Hypothalamus (tissue), 51 donors: Measurements from ENCODE around the gene CXCR6.
A peak's percentile ranks its signal among the peaks of the same experiment; 100 is the strongest.

Experiments
- DNase-seq, 51 donors: peaks; one replicate each; lab custom pipeline; 2025; lab: John Stamatoyannopoulos, UW

CXCR6 gene

GRCh38 chr3:45946307-45946706, 3.0 kb downstream of the CXCR6 start:
- no peak for DNase-seq

GRCh38 chr3:45946875-45947274, 3.6 kb downstream of the CXCR6 start:
- DNase-seq, result no peak

GRCh38 chr3:45947361-45947760, 4.1 kb downstream of the CXCR6 start:
- no peak for DNase-seq

- no peak for DNase-seq
Observed at GRCh38 chr3:45948311-45948781, 5.1 kb downstream of the CXCR6 start.

GRCh38 chr3:45948881-45949280, 5.6 kb downstream of the CXCR6 start:
- DNase-seq, result no peak

- no peak for DNase-seq
Observed at GRCh38 chr3:45949432-45949831, 6.2 kb downstream of the CXCR6 start.

GRCh38 chr3:45950131-45950530, 6.9 kb downstream of the CXCR6 start:
- no peak for DNase-seq

- no peak for DNase-seq
Observed at GRCh38 chr3:45950686-45951600, 7.7 kb downstream of the CXCR6 start.

- no peak for DNase-seq
Observed at GRCh38 chr3:45951946-45952345, 8.7 kb downstream of the CXCR6 start.

- no peak for DNase-seq
Observed at GRCh38 chr3:45952456-45952855, 9.2 kb downstream of the CXCR6 start.

GRCh38 chr3:45953536-45953935, 10.3 kb downstream of the CXCR6 start:
- no peak for DNase-seq

- DNase-seq, result no peak
Observed at GRCh38 chr3:45954306-45954705, 11.0 kb downstream of the CXCR6 start.

- no peak for DNase-seq
Observed at GRCh38 chr3:45955017-45955647, 11.9 kb downstream of the CXCR6 start.

GRCh38 chr3:45955706-45956105, 12.4 kb downstream of the CXCR6 start:
- no peak for DNase-seq

GRCh38 chr3:45957586-45957985, 14.3 kb downstream of the CXCR6 start:
- peak in 30 of 51 donors; percentile 3 to 72 (median 26) for DNase-seq

GRCh38 chr3:45958321-45958791, 15.1 kb downstream of the CXCR6 start:
- DNase-seq, result no peak

GRCh38 chr3:45959201-45959600, 15.9 kb downstream of the CXCR6 start:
- DNase-seq, result no peak

GRCh38 chr3:45960289-45960688, 17.0 kb downstream of the CXCR6 start:
- no peak for DNase-seq

- DNase-seq, result no peak
Observed at GRCh38 chr3:45962033-45962432, 18.8 kb downstream of the CXCR6 start.

- no peak for DNase-seq
Observed at GRCh38 chr3:45964139-45964538, 20.9 kb downstream of the CXCR6 start.

GRCh38 chr3:45965253-45965652, 22.0 kb downstream of the CXCR6 start:
- DNase-seq, result no peak

- DNase-seq, result no peak
Observed at GRCh38 chr3:45965653-45966052, 22.4 kb downstream of the CXCR6 start.
